Measurements from ENCODE around the gene RHOU.
"Not testable (repeated sequence)": the region's sequence is repeated elsewhere in the genome, so short reads cannot be mapped to it uniquely, and the experiment has no call there.

RHOU gene

DNA sequence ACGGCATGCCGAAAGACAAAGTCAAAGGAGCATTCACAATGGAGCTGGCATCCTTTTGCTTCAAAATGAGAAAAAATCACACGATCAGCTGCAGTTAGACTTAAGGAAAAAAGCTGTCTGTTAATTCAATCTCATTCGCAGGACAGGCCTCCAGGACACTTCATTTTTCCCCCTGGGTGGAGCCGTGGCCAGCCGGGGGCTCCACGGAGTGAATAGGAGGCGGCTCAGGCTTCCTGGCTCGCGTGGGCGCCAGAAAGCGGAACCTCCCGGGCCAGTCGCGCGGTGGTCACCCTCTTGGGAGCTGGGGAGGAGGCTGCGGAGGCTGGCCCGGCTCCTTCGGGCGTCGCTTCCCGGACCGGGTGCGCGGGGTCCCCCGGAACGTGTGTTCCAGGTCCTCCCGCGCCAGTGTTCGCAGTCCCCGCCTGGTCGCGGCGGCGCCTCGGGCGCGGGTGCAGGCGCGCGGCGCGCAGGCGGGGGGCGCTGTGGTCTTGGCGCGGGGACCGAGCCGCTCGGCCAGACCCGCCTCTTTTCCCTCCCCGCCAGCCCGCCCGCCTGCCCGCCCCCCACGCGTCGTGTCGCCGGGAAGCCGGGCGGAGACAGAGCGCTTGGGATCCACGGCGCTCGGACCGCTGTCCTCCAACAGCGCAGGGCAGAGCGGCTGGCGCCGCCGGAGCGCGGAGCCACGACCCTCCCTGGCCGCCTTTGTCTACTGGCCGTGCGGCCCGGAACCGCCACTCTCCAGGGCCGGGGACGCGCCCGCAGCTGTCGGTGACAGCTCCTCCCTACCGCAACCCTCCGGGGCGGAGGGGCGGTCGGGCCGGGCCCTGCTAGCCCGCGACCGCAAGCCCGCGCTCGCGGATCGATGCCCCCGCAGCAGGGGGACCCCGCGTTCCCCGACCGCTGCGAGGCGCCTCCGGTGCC lies at the start of gene RHOU:
Gene RHOU (plus strand): TSS at position 599 of the 921 bp plus-strand sequence. CDS start 264 bp downstream, at position 863.
- peak in 1 of 2 experiments; percentile 76 for DNase-seq

DNA sequence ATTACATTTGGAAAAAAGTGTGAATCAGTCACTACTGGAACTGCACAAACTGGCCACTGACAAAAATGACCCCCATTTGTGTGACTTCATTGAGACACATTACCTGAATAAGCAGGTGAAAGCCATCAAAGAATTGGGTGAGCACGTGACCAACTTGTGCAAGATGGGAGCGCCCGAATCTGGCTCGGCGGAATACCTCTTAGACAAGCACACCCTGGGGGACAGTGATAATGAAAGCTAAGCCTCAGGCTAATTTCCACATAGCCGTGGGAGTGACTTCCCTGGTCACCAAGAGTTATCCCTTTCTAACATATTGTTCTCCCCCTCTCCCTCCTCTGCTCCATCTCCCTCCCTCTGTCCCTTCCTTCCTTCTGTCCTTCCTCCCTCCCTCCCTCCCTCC lies 47.7 kb upstream of the RHOU start:
- DNase-seq = no peak

DNA sequence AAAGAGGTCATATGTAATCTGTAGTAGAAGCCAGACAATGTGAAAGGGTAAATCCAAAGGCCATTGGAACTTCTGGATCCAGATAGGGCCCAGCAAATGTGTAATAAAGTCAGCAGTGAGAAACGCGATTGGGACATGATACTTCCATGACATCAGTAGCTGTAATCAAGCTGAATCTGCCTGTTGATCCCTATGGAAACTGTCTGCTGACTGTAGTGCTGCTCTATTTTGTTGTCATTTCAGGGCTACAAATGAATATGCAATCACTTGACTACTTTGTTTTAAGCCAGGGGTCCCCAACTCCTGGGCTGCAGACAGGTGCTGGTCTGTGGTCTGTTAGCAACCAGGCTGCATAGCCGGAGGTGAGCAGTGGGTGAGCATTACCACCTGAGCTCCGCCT lies 46.0 kb upstream of the RHOU start:
- no peak for DNase-seq

DNA sequence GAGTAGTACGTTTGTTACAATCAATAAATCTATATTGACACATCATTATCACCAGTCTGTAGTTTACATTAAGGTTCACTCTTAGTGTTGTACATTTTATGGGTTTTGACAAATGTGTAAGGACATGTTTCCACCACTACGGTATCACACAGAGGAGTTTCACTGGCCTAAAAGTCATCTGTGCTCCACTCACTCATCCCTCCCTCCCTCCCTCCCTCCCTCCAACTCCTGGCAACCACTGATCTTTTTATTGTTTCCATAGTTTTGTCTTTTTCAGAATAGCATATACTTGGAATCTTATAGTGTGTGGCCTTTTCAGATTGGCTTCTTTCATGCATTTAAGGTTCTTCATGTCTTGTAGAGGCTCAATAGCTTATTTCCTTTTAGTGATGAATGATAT lies 44.1 kb upstream of the RHOU start:
- no peak for DNase-seq

DNA sequence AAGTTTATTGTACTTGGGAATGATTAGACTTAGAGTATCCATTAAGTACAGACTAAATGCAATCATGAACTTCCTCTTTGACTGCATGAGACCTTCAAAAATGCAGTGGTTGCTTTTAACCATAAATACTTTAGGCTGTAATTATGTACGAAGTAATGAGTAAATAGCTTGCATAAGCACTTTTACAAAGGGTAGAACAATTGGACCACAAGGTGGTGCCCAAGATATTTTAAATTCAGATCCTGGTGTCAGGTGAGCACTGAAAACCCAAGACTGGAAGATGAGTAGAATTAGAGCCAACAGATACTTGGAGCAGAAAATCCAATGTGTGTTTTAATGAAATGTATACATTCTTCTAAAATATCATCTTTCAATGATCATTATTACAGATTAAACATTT lies 43.4 kb upstream of the RHOU start:
- peak; percentile 51 to 69 for DNase-seq

DNA sequence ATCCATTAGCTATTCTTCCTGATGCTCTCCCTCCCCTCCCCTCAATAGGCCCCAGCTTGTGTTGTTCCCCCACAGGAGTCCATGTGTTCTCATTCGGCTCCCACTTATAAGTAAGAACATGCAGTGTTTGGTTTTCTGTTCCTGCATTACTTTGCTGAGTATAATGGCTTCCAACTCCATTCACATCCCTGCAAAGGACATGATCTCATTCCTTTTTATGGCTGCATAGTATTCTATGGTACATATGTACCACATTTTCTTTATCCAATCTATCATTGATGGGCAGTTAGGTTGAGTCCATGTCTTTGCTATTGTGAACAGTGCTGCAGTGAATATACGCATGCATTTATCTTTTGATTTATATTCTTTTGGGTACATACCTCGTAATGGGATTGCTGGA lies 40.8 kb upstream of the RHOU start:
- not testable (repeated sequence) for DNase-seq

DNA sequence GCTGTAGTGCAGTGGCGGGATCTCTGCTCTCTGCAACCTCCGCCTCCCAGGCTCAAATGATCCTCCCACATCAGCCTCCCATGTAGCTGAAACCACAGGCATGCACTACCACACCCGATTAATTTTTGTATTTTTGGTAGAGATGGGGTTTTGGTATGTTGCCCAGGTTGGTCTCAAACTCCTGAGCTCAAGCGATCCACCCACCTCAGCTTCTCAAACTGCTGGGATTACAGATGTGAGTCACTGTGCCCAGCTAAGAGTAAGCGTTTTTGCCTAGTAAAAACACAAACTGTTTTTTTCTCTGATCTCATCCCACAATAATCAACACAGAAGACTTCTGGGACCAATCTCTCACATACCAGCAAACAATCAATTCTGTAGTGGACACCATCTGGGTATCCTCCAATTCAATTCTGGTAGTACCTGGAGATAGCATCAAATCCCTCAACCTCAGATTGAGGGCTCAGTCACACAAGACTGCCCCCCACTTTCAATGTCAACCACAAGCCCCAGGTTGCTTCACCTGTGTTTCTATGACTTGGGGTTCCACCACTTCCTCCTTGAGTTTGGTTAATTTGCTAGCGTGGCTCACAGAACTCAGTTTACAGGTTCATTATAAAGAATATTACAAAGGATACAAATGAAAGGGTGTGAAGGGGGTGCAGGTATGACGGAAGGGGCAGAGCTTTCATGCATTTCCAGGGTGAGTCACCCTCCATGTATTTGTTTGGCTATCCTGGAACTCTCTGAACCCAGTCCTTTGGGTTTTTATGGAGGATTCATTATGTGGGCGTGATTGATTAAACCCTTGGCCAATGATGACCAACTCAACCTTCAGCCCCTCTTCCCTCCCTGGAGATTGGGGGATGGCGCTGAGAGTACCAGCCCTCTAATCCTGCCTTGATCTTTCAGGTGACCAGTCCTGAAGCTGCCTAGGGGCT lies 40.0 kb upstream of the RHOU start:
- no peak for DNase-seq

DNA sequence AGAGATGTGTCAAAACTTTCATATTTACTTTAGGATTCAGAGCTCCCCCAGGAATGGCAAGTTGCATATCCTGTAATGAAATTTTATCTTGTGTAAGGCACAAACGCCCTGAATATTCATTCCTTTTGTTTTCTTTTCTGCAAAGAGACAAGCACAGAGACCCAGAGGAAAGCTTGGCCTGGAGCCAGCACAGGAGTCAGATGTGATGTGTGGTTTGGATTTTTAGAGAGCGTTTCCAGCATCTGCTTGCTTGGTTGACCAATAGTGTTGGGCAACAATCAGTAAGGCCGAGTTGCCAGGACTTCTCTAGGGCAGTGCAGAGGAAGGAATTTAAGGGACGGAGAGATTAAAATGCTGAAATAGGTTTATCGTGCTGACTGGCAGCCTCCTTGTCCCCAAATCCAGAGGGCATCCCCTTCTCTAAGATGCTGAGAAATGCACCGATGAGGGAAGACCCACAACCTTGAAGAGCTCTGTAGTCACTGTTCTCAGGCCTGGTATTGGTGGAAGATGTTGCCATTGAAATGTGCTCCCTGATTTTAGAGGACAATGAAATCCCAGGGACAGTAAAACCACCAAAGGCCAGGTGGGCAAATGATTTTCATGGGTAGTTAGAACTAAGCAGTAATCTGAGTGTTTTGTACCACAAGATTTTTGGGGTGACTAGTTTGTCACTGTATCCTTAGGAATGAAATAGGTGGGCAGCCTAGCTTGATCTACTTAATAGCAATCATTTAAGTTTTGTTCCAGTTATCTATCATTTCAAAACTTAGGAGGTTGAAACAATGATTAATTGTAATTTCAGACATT lies 37.9 kb upstream of the RHOU start:
- no peak for DNase-seq

DNA sequence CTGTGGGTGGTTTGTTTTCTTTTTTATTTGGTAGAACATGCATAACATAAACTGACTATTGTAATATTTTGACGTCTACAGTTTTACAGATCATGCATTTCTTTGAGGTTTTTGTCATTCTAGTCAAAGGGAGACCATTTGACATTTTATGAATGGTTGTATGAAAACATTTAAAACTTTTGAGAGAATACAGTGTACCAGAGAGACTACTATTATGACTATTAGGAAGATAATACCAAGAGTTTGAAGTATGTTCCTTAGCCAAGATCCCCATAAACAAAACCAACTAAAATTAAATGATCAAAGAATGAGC lies 37.3 kb upstream of the RHOU start:
- DNase-seq = no peak

DNA sequence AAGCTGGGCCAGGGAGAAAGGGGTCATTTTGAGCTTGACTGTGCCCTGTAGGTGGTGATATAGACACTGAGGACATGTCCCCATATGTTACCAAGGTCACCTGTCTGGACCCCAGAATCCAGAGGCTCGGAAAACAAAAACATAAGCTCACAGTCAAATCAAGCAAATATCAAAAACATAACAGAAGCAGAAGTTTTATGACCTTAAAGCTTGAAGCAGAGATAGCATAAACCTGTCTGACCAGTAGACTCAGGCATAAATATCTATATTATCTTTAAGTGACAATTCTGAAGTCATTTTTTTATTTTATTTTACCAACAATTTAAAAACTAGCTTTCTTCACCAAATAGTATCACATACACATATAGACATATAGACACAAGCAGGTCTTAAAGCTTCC lies 32.8 kb upstream of the RHOU start:
- DNase-seq = no peak

DNA sequence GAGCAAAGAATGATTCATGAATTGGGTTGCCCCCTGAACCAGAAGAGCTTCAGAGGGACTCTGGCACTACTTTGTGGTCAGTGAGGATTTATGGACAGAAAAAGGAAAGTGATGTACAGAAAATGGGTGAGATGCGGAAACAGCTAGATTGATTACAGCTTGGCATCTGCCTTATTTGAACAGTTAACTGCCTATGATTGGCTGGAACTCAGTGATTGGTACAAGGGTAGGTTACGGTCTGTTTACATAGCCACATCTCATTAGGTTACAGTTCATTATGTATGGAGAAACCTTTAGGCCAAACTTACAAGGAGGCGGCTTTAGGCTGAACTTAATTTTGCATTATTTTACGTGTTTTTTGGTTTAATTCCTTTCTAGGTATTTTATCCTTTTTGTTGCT lies 29.0 kb upstream of the RHOU start:
- no peak for DNase-seq

DNA sequence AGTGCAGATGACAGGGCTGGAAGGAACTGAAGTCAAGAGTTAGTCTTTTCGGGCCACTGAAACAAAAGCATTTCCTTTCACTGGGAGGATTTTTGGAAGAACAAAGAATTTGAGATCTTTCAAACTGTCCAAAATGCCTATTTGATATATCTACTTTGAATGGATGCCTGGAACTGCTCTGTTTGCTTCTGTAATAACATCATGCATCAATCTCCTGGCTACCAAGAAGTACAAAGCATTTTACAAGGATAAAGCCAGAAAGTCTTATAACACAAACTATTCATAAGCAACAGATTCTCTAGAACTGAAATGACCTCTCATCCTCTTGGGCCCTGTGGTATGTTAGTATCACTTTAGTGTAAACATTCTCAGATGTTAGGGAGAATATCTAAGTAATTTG lies 18.2 kb upstream of the RHOU start:
- DNase-seq = no peak

DNA sequence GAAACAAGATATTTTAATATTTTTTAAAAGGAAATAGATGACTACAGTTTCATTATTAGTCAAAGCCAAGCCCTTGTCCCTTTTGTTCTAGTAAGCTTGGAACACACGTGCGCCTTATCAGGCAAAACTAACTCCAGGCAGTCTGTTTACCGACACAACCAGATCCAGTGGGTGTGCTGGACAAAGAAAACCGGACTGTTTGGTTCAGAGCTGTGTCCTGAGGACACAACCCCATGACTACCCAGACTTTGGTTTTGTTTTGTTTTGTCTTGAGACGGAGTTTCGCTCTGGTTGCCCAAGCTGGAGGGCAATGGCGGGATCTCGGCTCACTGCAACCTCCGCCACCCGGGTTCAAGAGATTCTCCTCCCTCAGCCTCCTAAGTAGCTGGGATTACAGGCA lies 13.9 kb upstream of the RHOU start:
- DNase-seq = no peak

DNA sequence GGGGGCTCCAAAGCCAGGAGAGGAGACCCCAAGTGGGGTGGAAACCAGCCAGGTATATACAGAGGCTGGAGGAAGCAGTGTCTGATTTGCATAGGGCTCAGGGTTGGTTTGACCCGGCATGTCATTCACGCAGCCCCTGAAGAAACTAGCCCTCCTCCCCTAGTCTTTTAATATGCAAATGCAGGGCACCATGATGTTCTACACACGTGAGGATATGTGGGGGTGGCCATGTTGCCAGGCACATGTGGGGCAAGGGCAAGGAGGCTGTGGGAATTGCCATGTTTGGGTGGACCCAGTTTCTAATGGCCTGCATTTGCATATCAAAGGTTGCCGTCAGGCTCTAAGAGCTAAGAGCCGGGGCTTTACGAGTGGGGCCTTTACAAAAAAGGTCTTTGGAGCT lies 12.0 kb upstream of the RHOU start:
- peak in 1 of 2 experiments; percentile 33 for DNase-seq

DNA sequence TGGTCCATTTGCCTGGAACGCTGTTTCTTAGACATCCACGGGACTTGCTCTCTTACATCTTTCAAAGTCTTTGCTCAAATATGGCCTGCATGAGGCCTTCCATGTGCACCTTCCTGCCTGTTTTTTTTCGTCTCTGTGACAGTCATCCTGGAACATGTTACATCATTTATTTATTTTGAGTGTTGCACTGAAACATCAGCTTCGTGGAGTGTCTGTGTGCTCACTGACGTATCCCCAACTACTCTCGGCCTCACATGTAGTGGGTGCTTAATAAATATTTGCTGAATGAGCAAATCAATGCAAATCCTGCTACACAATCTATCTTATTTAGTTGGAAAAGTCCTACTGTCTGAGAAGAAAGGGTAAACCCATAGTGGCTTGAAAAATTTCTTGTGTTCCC lies 11.4 kb upstream of the RHOU start:
- DNase-seq = no peak

DNA sequence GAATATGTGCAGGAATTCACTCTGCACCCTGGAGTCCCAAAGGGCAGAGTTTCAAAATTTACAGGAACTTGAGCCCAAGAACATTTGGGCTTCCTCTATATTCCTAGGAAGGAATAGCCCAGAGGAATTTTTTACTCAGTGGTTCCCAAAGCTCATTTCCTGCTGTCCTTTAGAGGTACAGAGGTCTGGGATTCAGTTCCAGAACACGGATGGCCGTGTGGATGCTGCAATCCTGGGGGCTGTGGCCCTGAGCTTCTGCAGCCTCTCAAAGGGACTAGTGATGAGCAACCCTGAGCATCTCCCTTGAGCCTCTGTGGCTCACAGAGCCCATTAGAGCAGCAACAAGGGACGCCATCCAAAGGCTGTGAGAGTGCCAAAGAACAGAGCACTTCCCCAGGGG lies 10.1 kb upstream of the RHOU start:
- DNase-seq = no peak

DNA sequence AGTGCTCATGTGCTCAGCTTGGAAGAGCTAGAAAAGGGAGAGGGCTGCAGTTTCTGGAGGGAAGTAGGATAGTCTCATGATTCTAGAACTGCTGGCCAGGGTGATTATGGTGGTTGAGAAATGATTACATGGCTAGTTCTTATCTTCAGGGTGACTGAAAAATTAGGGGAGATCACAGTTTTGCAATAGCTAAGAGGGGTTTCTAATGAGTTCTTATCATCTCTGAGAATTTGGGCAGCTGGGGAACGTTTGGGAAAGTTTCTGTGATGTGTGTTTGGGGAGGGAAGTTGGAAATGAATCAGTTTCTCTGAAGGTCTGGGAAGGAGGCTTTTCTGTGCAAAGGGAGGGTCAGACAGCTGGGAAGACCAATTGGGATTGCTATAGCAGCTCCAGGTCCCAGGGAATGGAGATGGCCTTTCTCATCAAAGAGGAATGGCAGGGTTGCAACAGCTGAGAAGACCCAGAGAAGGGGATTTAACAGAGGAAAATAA lies 7.6 kb upstream of the RHOU start:
- DNase-seq = no peak

DNA sequence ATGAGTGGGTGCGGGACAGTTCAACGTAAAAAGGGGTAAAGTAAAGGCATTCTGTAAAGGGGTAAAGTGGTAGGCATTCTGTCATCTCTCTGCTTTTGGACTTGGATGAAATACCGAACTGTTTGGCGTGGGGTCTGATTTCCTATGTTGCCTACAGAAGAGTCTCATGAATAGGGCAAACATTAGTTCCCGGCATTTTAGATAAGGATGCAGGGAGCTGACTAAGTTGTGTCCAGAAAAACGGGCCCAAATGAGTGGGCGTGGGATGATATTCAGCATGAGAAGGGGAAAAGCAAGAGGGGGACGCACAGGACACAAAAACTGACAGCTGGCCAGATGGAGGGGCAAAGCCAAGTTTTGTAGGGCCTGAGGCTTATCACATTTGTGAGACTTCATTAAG lies 2.9 kb upstream of the RHOU start:
- DNase-seq = no peak

DNA sequence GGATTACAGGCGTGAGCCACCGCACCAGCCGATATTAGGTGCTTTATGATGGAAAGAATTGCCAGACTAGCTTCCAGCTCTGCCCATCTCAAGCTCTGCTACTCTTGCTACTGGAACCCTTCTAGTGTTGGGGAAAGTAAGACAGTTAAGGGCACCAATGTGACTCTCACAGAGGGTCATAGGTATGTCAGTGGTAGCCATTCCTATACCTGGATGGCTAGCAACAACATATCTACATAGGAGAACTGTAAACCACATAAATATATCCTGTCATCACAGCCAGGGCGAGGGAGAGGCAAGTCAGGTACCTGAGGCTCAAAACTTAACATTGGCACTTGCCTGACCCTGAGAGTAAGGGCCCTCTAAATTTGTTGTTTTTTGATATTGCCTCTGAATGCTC lies 1.7 kb upstream of the RHOU start:
- DNase-seq = no peak

DNA sequence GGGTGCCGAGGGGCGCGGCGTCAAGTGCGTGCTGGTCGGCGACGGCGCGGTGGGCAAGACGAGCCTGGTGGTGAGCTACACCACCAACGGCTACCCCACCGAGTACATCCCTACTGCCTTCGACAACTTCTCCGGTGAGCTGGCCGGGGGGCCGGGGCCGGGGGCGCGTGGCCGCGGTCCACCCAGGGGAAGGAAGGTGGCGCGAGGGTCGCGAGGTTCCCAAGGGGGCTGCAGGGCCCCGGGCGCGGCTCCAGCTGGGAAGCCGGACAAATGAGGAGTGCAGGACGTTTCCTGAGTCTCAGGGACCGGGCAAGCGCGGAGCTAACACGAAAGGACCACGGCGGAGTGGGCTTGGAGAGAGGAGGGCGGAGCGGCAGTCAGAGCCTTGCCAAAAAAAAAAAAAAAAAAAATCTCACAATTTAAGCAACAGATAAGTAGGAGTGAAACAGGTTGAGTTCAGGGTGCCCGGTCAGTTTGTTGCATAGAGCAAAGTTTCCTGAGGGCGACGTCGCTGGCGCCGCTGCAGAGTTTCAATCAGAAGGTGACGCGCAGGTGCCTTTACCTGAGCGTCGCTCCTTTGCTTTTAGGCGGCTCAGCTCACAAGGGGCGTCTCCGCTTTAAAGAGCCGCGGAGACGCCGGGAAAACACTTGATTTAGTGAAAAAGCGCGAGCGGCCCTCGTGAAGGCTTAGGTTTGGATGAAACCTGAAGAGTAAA lies 750 bp downstream of the RHOU start:
- DNase-seq = peak in 1 of 2 experiments; percentile 65

DNA sequence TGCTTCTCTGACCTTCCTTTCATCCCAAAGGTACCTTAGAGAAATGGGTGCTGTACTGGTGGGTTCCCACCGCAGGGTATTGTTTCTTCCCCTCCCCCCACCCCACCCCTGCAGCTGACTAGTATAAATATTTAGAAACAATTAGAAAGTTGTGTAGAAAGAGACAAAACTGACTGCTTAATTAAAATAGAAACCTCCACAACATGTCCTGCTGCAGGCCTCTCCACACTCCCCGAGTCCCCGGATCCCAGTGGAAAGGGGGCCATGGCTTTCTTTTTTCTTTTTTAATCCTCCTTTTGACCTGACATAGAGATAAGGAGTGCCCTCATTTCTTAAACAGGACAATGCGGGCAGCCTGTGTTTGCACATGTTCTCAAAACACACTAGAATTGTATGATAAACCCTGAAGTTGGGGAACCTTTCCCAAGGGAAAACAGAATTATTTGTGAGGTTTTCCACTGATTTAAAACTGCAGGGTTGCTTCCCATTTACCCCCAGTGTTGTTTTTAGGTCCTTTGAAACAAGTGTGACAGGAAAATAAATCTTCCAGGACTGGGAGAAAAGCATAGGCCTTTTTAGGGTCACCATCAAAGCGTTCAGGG lies 1.7 kb downstream of the RHOU start:
- no peak for DNase-seq

DNA sequence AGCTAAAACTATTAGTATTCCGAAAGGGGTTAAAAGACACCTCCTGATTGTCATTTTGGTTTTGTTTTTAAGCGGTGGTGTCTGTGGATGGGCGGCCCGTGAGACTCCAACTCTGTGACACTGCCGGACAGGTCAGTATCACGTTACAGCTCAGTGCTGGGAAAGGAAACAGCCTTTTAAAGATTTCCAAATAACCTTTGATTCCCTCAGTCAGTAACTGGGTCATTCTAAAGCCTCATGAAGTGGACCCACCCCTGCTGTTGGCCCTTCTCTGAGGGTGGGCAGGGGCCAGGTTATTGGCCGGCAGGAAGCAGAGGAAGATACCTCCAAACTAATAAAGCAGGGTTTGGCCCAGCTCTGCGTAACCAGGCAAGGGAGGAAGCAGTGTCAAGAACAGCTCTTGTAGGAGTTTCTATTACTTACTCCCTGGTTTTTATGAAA lies 2.3 kb downstream of the RHOU start:
- DNase-seq = no peak
